GM21515 (cell line): ENCODE data around the gene ZNF70.

Experiments
- ATAC-seq: cut with Tn5 transposase; IDR thresholded peaks from one replicate; pipeline ENCODE4 v1.9.1; 2021; ENCODE audit not compliant: unreplicated experiment

Gene ZNF70

GRCh38 chr22:23695571-23696325 is 55.2 kb downstream of the ZNF70 start:
- ATAC-seq = peak; percentile 6

GRCh38 chr22:23695141-23695540 is 55.8 kb downstream of the ZNF70 start:
- no peak for ATAC-seq

- no peak for ATAC-seq
Observed at GRCh38 chr22:23693979-23694680, 56.8 kb downstream of the ZNF70 start.

GRCh38 chr22:23692598-23693291 is 58.2 kb downstream of the ZNF70 start:
- ATAC-seq = no peak

- ATAC-seq = no peak
Observed at GRCh38 chr22:23691748-23692423, 59.0 kb downstream of the ZNF70 start.

- no peak for ATAC-seq
Observed at GRCh38 chr22:23690713-23691112, 60.2 kb downstream of the ZNF70 start, which contains the start of gene RGL4. Gene RGL4 (plus strand): TSS chr22:23691013. CDS start chr22:23692031, 1,018 bp downstream.

GRCh38 chr22:23689414-23689813 is 61.5 kb downstream of the ZNF70 start:
- ATAC-seq = no peak
